Mammary epithelial cell (primary cell): ENCODE data around the gene AKNA.

Source experiments
- EZH2 ChIP-seq: IDR thresholded peaks from 2 replicates; pipeline ENCODE4 v1.6.1; 2012; ENCODE audit warnings: low read length, inconsistent platforms, borderline replicate concordance
- TF ChIP-seq, protein P1 (sequence below), 2 donors: IDR thresholded peaks in 1 of 2; conservative IDR thresholded peaks in 1 of 2; 2 replicates each; pipeline ENCODE4 v1.5.1; 2011 to 2012; ENCODE audit warnings: inconsistent platforms in 2 of 2, low read length in 2 of 2, mild to moderate bottlenecking in 2 of 2, control low read depth in 1 of 2, low read depth in 1 of 2; ENCODE audit not compliant: insufficient read depth in 1 of 2; ENCODE audit errors: extremely low read depth in 1 of 2

DNA sequence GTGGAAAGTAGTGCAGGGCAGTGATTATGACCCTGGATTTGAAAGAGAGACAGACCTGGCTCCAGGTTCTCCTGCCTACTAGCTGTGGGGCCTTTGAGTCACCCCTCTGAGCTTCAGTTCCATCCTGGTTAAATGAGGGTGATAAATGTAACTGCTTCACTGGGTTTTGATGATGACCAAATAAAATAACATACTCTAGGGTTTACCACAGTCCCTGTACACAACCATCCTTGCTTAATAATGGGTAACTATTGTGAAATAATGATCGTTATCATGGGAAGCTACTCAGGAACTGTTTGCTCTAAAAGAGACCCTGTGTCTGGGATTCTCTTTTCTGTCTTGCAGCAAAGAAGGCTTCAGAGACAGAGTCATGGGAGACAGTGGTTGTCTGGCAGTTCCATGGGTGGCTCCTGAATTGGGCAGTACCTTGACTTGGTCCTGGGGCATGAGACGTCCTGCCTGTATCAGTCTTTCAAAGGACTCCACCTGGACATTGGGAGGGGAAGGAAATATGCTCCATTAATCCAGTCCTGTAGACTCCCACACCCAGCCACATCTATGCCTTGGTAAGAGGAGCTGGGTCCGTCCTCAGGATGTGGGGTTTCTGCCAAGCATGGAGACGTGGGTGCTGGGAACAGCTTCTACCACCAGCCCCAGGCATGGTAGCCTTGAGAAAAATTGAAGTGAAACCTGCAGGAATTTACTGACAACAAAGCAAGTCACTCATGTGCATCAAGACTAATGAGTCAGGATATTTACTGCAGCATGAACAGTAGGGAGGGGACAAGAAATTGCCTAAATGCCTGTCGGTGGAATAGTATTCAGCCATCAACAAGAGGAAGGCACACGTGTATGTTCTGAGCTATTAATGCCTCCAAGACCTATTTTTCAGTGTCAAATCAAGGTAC, 23.4 kb downstream of the AKNA start:
- no peak for TF ChIP-seq EZH2
- TF ChIP-seq, protein P1, sequence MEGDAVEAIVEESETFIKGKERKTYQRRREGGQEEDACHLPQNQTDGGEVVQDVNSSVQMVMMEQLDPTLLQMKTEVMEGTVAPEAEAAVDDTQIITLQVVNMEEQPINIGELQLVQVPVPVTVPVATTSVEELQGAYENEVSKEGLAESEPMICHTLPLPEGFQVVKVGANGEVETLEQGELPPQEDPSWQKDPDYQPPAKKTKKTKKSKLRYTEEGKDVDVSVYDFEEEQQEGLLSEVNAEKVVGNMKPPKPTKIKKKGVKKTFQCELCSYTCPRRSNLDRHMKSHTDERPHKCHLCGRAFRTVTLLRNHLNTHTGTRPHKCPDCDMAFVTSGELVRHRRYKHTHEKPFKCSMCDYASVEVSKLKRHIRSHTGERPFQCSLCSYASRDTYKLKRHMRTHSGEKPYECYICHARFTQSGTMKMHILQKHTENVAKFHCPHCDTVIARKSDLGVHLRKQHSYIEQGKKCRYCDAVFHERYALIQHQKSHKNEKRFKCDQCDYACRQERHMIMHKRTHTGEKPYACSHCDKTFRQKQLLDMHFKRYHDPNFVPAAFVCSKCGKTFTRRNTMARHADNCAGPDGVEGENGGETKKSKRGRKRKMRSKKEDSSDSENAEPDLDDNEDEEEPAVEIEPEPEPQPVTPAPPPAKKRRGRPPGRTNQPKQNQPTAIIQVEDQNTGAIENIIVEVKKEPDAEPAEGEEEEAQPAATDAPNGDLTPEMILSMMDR (conservative IDR thresholded peaks at IDR 0.05 in 1 of 2, IDR thresholded peaks at IDR 0.05 in 1 of 2; ENCODE audit: extremely low read depth in 1 of 2, insufficient read depth in 1 of 2, low read depth in 1 of 2, low read length in 2 of 2) = no peak
